Rectal smooth muscle tissue (tissue), 1 donor: ENCODE results near the gene VWCE.

Experiments used
- H3K27ac ChIP-seq: one replicate; pipeline ENCODE4 v1.7.0; 2013; ENCODE audit warnings: low read depth, low read length, inconsistent platforms
- H3K27me3 ChIP-seq: one replicate; pipeline ENCODE4 v1.7.0; 2013; ENCODE audit warnings: low read length; ENCODE audit not compliant: control insufficient read depth, insufficient read depth
- H3K36me3 ChIP-seq: one replicate; pipeline ENCODE4 v1.7.0; 2013; ENCODE audit warnings: low read length; ENCODE audit not compliant: control insufficient read depth, insufficient read depth
- H3K4me1 ChIP-seq: one replicate; pipeline ENCODE4 v1.7.0; 2013; ENCODE audit warnings: low read length; ENCODE audit not compliant: control insufficient read depth, insufficient read depth
- H3K4me3 ChIP-seq: one replicate; pipeline ENCODE4 v1.7.0; 2013; ENCODE audit warnings: low read length
- H3K9ac ChIP-seq: one replicate; pipeline ENCODE4 v1.7.0; 2013; ENCODE audit warnings: low read length

The VWCE gene

DNA sequence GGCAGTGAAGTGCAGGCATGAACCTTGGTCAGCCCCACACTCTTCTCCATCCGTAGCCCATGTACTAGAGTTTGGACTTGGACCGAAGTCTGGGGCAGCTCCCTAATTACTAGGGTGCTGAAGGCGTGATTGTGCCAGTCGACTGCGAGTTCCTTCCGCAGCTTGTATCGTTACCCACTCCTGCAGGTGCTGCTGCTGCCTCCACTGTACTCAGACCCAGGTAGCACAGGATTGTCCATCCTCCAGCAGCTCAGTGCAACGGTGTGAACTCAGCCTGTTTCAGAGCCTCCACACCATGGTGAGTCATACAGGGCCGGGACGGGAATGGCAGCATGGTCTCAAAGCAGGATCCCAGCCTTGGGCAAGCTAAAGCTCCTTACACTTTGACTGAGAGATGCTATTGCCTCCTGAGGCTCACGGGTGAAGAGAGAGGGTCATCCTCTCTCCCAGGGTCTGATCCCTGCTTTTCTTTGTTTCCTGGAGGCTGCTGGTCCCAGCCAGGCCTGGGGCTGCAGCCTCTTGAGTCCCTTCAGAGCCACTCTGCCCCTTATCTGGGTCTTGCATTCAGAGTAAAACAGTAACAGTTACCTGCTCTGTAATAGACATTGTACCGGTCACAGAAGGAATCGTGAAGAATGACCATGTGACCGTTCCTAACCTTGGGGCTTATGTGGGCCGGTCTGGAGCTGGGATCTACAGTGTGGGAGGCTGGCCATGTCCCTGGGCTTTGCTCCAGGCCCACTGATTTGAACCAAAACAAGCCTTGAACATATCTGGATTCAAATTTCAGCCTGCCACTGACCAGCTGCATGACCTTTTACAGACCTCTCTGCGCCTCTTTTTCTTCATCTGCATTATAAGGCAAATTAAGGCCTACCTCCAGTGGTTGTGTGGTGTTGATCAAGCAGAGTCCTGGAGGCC is 39.6 kb upstream of the VWCE start:
- Histone ChIP-seq H3K4me3 (no peak overlapping the region), H3K4me1 (peaks cover 8% of the 10 kb centered on the region), H3K27ac (no peak overlapping the region), H3K36me3 (peaks cover 2% of the 10 kb centered on the region), H3K9ac (no peak overlapping the region), H3K27me3 (no peaks in the 10 kb centered on the region)

DNA sequence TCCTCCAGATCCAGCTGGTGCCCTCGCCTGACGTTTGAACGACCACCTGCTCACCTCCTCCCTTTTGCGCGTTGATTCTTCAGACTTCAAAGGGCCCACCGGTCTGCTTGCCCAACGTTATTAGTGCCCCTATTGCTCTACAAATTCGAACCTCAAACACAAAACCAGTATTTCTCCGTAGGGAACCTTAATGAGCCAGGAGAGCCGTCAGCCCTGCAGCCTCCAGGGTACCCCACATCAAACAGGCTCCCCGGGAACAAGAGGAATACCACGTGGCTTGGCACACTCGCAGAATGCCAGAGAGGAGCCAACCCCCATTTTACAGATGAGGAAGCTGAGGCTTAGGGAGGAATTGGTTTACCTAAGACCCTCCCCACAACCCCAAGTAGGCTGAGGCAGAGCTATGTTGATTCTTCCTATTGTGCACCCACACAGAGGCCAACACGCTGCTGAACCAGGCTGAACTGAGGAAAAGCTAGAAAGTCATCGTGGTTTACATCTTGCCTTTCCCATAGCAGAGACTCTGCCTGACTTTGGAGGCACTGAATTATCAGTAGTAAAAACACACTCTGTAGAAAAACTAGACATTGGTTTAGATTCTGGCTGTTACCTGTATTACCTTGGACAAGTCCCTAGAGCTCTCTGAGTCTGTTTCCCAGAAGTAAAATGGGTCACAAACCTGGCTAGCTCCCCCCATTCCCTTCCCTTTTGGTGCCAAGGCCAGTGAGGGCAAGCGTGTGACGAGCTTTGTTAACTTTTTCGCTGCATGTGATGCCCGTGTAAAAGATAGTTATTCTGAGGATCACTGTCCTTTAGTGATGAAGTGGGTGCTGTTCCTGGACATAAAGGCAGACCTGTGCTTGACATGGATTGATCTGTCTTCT is 38.7 kb upstream of the VWCE start:
- H3K36me3 ChIP-seq, result peaks cover 9% of the 10 kb centered on the region
- H3K27ac ChIP-seq, result peak overlapping the region; percentile 87
- peaks cover 8% of the 10 kb centered on the region for H3K4me1 ChIP-seq
- no peaks in the 10 kb centered on the region for H3K27me3 ChIP-seq
- peak overlapping the region; percentile 96 for H3K4me3 ChIP-seq
- peak overlapping the region; percentile 96 for H3K9ac ChIP-seq

DNA sequence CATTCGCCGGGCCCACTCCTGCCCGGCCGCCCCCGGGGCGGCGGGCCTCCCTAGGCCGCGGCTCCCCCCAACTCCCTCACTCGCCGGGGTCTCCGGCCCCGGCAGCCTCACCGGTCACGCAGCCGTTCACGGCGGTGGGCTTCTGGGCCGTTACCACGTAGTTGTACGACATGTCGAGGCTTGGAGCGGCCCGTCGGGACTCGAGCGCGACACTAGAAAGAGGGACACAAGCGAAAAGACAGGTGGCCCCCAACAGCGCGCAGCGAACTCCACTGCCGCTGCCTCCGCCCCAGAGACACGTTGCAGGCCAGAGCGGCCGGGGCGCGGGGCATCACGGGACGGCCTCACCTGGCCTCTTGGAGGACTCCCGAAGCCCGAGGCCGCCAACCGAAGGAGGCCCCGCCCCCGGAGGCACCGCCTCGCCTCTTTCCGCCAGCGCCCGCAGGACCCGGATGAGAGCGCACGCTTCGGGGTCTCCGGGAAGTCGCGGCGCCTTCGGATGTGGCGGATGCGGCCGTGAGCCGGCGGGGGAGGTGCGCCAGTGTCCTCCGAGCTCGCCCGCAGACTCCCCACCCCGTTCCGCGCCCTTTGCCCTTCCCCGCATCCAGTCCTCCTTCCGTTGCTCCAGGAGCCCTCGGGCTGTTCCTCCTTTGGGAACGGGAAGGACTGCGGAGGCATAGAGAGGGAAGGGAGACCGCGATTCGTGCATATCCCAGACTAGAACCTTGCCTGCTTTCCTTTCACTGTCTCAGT is 37.9 kb upstream of the VWCE start, which contains the start of the genes DDB1 and TKFC:
DDB1 (minus strand) TSS at position 309 of the 753 bp plus-strand sequence; CDS start at position 172, 137 bp downstream.
TKFC (plus strand) TSS at position 432 of the 753 bp plus-strand sequence. CDS start 1,501 bp downstream, outside the sequence.
- Histone ChIP-seq H3K9ac (peak within 1 kb of the TSS; percentile 96), H3K4me1 (peaks cover 8% of the 10 kb centered on the region), H3K4me3 (peak within 1 kb of the TSS; percentile 96), H3K27me3 (no peaks in the 10 kb centered on the region), H3K36me3 (peaks cover 9% of the 10 kb centered on the region), H3K27ac (peak within 1 kb of the TSS; percentile 87)

DNA sequence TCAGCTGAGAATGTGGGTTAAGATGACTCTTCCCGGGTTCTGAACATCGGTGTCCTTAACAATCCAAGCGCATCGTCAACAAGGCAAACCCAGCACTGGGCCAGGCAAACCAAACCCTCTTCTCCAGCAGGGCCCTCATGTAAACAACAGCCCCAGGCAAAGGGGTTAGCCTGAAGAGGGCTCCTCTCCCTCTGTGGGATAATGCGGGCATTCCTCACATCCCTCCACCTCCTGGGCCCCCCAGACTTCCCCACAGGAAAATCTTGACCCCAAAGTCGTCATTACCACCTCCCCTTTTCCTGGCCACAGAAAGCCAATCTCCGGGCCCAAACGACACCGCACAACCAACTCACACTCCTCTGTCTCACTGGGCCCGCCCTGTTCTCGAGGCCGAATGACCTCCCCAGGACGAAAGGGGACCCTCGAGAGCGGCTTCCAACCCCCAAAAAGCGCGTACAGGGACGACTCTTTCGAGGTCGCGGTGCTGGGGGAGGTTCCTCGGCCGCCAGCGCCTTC is 37.2 kb upstream of the VWCE start:
- H3K4me3 ChIP-seq, result peak overlapping the region; percentile 96
- H3K27me3 ChIP-seq, result no peaks in the 10 kb centered on the region
- peak overlapping the region; percentile 87 for H3K27ac ChIP-seq
- H3K4me1 ChIP-seq, result peaks cover 8% of the 10 kb centered on the region
- H3K36me3 ChIP-seq, result peaks cover 9% of the 10 kb centered on the region
- peak overlapping the region; percentile 95 for H3K9ac ChIP-seq

DNA sequence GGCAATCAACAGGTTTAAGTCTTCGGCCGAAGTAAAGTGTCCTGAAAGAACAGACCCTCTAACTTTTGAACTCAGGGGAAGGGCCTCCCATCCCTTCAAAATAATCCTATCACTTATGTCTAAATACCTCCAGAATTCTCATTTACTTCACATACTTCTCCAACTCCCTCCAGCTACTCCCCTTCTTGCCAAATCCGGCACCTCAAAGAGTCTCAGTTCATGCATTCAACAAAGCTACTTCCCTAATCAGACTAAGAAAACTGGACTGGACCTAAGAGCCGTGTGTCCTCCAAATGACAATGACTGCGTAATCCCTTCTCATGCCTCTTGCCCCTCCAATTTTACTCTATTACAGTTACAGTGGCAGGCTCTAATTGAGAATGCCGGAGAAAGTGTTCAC is 36.5 kb upstream of the VWCE start:
- Histone ChIP-seq H3K4me1 (peaks cover 8% of the 10 kb centered on the region), H3K27me3 (no peaks in the 10 kb centered on the region), H3K27ac (no peak overlapping the region), H3K4me3 (peak overlapping the region; percentile 96), H3K36me3 (peaks cover 9% of the 10 kb centered on the region), H3K9ac (no peak overlapping the region)

DNA sequence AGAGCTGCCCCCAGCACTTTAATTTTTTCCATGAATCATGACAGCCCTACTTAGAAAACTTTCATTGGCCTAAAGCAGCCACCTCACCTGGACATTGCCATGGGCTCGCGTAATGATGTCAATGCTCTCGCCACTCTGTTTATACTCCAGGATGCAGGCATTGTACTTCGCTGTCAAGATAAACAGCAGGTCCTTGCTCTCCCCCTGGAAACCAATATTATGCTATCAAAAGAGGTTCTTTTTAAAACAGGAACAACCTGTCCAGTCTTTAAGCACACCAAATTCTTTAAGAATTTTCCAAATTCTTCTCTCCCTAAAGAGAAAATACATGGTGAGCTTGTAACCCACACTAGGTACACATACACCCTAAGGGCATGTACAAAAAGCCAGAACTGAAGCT is 34.8 kb upstream of the VWCE start:
- Histone ChIP-seq H3K36me3 (peaks cover 16% of the 10 kb centered on the region), H3K27ac (no peak overlapping the region), H3K9ac (no peak overlapping the region)

DNA sequence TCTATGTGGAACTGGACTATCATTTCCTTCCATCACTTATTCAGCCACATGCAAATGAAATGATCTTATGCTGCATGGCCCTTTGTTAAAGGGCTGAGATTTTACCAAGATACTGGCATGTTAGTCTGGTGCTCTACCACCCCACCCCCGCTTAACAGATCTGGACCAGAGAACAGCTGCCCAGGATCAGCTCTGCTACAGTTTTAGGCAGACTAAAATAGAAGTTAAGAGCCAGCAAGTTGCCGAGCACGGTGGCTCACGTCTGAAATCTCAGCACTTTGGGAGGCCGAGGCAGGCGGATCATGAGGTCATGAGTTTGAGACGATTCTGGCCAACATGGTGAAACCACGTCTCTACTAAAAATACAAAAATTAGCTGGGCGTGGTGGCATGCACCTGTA is 33.2 kb upstream of the VWCE start:
- H3K4me1 ChIP-seq, result peaks cover 3% of the 10 kb centered on the region
- no peak overlapping the region for H3K4me3 ChIP-seq
- H3K27ac ChIP-seq, result no peak overlapping the region
- peaks cover 28% of the 10 kb centered on the region for H3K36me3 ChIP-seq
- H3K27me3 ChIP-seq, result no peaks in the 10 kb centered on the region
- H3K9ac ChIP-seq, result no peak overlapping the region

More for the DNA sequence above, 34.8 kb upstream of the VWCE start:
- no peaks in the 10 kb centered on the region for H3K27me3 ChIP-seq
- peaks cover 8% of the 10 kb centered on the region for H3K4me1 ChIP-seq
- H3K4me3 ChIP-seq, result no peak overlapping the region

DNA sequence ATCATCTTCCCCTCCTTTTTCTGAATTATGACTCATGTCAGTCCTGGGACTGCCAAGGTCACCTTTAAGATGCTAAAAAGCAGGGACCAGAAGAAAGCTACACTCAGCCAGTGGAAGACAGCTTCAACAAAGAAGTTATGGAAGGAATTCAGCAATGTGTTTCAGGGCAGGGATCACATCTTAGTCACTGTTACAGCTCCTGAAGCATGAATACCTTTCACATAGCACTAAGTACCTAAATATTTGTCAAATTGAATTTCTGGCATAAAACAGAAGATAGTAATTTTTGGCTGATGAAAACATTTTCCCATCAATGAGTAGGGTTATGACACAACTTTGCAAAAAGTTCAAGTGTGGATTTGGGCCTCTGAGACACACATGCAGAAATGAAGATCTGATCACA is 32.6 kb upstream of the VWCE start:
- Histone ChIP-seq H3K27me3 (no peaks in the 10 kb centered on the region), H3K4me3 (no peak overlapping the region), H3K4me1 (peaks cover 3% of the 10 kb centered on the region), H3K9ac (no peak overlapping the region), H3K27ac (no peak overlapping the region), H3K36me3 (peaks cover 34% of the 10 kb centered on the region)

DNA sequence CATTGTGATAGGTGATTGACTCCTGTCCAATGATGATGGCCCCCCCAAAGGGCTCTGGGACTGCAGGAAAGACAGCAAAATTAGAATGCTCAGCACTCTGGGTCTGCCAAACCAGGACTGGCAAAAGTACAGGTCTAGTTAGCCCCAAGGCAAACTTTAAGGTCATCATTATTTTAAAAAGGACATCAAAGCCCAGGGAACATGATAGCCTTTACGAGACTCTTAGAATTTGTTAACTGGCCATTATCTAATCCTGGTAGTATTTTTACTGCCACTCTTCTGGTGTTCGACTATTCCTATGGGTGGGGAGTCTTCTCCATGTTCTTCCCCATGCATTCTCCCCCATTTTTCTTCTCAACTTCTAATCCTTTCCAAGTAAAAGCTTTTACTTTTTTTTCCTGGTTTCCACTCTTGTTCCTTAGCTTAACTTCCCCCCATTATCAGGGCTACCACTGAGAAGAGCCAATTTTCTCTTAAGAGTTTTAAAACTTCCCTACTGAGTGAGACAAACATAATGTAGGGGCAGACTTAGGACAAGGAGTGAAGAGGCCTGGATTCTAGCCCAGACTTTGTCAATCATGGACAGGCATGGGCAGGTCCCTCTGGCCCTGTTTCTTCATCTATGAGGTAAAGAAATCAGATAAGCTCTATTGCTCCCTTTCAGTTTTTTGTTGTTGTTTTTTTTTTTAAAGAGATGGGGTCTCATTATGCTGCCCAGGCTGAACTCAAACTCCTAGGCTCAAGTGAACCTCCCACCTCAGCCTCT is 30.7 kb upstream of the VWCE start:
- no peak overlapping the region for H3K9ac ChIP-seq
- H3K27ac ChIP-seq, result no peak overlapping the region
- no peaks in the 10 kb centered on the region for H3K27me3 ChIP-seq
- H3K4me3 ChIP-seq, result no peak overlapping the region
- H3K4me1 ChIP-seq, result no peaks in the 10 kb centered on the region
- H3K36me3 ChIP-seq, result peaks cover 47% of the 10 kb centered on the region

DNA sequence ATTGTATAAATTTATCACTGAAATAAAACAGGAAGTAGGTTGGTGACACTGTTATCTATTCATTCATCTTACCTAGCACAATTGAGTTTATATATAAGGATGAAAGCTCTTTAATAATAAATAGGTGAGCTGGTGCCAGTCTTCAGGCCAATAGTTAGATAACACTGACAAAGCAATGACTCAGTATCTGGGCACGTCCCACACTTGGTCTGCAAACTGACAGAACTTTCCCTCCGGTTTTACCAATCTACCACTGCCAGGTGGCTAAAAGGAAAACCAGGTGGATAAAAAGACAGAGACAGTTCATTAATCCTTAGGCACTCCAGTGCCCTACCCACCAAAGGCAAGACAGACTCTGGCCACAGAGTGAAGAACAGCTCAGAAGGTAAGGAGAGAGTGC is 20.1 kb upstream of the VWCE start:
- no peak overlapping the region for H3K4me3 ChIP-seq
- H3K36me3 ChIP-seq, result peaks cover 47% of the 10 kb centered on the region
- H3K9ac ChIP-seq, result no peak overlapping the region
- H3K27me3 ChIP-seq, result no peaks in the 10 kb centered on the region
- no peak overlapping the region for H3K27ac ChIP-seq
- no peaks in the 10 kb centered on the region for H3K4me1 ChIP-seq

DNA sequence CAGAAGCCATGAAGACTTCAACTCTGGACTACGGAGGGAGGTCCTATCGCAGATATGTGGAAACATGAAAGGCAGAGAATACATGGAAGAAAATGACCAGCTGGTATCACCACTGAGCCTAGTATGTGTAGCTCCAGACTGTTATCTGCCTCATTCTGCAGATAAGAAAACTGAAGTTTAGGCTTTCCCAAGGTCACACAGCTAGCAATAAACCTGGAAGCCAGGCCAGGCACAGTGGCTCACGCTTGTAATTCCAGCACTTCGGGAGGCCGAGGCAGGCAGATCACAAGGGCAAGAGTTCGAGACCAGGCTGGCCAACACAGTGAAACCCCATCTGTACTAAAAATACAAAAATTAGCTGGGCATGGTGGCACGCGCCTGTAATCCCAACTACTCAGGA is 15.6 kb upstream of the VWCE start:
- H3K4me3 ChIP-seq, result no peak overlapping the region
- no peak overlapping the region for H3K9ac ChIP-seq
- H3K36me3 ChIP-seq, result peaks cover 72% of the 10 kb centered on the region
- H3K4me1 ChIP-seq, result no peaks in the 10 kb centered on the region
- H3K27ac ChIP-seq, result no peak overlapping the region
- H3K27me3 ChIP-seq, result no peaks in the 10 kb centered on the region
